ENCODE measurements around the gene NUDT1.

NUDT1 gene

GRCh38 chr7:2279896-2280295, 37.9 kb downstream of the NUDT1 start:
- H3K27me3 ChIP-seq (replicated peaks): no peaks in the 10 kb centered on the region
- in situ Hi-C loops (cut with HindIII; ENCODE audit: low pct_ligation_motif_present, low sequenced_read_pairs): no loop called here
- H3K4me3 ChIP-seq (ENCODE audit: low read depth, low read length): no peak overlapping the region
- H3K27ac ChIP-seq: no peak overlapping the region
- DNase-seq: no peak
- TF ChIP-seq, protein P1, sequence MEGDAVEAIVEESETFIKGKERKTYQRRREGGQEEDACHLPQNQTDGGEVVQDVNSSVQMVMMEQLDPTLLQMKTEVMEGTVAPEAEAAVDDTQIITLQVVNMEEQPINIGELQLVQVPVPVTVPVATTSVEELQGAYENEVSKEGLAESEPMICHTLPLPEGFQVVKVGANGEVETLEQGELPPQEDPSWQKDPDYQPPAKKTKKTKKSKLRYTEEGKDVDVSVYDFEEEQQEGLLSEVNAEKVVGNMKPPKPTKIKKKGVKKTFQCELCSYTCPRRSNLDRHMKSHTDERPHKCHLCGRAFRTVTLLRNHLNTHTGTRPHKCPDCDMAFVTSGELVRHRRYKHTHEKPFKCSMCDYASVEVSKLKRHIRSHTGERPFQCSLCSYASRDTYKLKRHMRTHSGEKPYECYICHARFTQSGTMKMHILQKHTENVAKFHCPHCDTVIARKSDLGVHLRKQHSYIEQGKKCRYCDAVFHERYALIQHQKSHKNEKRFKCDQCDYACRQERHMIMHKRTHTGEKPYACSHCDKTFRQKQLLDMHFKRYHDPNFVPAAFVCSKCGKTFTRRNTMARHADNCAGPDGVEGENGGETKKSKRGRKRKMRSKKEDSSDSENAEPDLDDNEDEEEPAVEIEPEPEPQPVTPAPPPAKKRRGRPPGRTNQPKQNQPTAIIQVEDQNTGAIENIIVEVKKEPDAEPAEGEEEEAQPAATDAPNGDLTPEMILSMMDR (IDR thresholded peaks at IDR 0.05; ENCODE audit: low read depth, low read length, missing control alignments): no peak
- H3K36me3 ChIP-seq (replicated peaks): peaks cover 9% of the 10 kb centered on the region

DNA sequence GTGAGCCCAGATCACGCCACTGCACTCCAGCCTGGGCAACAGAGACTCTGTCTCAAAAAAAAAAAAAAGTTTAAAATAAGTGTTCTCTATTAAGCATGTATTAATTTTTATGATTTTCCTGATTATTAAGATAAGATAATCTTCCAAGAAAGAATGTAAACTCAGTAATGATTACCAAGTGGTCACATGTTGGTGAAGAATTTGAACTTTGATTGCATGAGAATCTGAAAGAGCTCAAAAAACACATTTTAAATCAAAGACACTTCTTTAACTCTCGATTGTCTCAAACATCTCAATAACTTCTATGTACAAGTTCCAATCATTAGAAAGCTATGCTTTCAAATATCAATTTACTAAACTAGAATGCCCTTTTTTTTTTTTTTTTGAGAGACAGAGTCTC, 38.4 kb downstream of the NUDT1 start:
- TF ChIP-seq, protein P1 (IDR thresholded peaks at IDR 0.05; ENCODE audit: low read depth, low read length, missing control alignments): no peak
- Histone ChIP-seq H3K27me3 (replicated peaks) (no peaks in the 10 kb centered on the region), H3K4me3 (ENCODE audit: low read depth, low read length) (no peak overlapping the region), H3K36me3 (replicated peaks) (peaks cover 9% of the 10 kb centered on the region), H3K27ac (no peak overlapping the region)
- DNase-seq: no peak
- in situ Hi-C loops (cut with HindIII; ENCODE audit: low pct_ligation_motif_present, low sequenced_read_pairs): no loop called here

DNA sequence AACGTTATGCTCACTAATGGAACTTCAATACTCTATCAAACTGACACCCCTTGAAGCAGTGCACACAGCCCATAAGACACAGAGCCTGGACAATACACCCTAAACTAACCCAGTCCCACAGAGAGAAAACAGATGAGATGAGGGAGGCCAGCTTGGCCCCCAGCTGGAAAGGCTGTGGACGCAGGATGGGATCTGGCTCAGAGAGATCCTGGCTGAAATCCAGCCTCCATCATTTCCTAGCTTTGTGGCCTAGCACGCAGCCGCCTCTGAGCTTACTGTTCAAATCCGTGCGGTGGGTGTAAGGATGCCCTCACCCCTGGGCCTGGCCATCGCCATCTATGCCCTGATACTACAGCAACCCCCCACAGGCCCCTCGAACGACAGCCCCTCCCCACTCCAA, 39.5 kb downstream of the NUDT1 start:
- H3K4me3 ChIP-seq (ENCODE audit: low read depth, low read length): no peak overlapping the region
- no peaks in the 10 kb centered on the region for H3K27me3 ChIP-seq (replicated peaks)
- DNase-seq: no peak
- H3K36me3 ChIP-seq (replicated peaks): peaks cover 5% of the 10 kb centered on the region
- in situ Hi-C loops (cut with HindIII; ENCODE audit: low pct_ligation_motif_present, low sequenced_read_pairs): no loop called here
- TF ChIP-seq, protein P1 (IDR thresholded peaks at IDR 0.05; ENCODE audit: low read depth, low read length, missing control alignments): no peak
- no peak overlapping the region for H3K27ac ChIP-seq

GRCh38 chr7:2282185-2282751, 40.2 kb downstream of the NUDT1 start:
- no peak for DNase-seq

GRCh38 chr7:2283074-2283473, 41.0 kb downstream of the NUDT1 start:
- in situ Hi-C loops (cut with HindIII; ENCODE audit: low pct_ligation_motif_present, low sequenced_read_pairs): no loop called here
- no peak for DNase-seq
- Histone ChIP-seq H3K27ac (no peak overlapping the region), H3K4me3 (ENCODE audit: low read depth, low read length) (no peak overlapping the region), H3K36me3 (replicated peaks) (no peaks in the 10 kb centered on the region), H3K27me3 (replicated peaks) (no peaks in the 10 kb centered on the region)
- TF ChIP-seq, protein P1 (IDR thresholded peaks at IDR 0.05; ENCODE audit: low read depth, low read length, missing control alignments): no peak

More at GRCh38 chr7:2282185-2282751, 40.2 kb downstream of the NUDT1 start:
- peaks cover 2% of the 10 kb centered on the region for H3K36me3 ChIP-seq (replicated peaks)
- H3K27me3 ChIP-seq (replicated peaks): no peaks in the 10 kb centered on the region
- H3K4me3 ChIP-seq (ENCODE audit: low read depth, low read length): no peak overlapping the region
- TF ChIP-seq, protein P1 (IDR thresholded peaks at IDR 0.05; ENCODE audit: low read depth, low read length, missing control alignments): no peak
- in situ Hi-C loops (cut with HindIII; ENCODE audit: low pct_ligation_motif_present, low sequenced_read_pairs): no loop called here
- H3K27ac ChIP-seq: no peak overlapping the region

- H3K36me3 ChIP-seq (replicated peaks): peaks cover 4% of the 10 kb centered on the region
- H3K4me3 ChIP-seq (ENCODE audit: low read depth, low read length): no peak overlapping the region
- no peaks in the 10 kb centered on the region for H3K27me3 ChIP-seq (replicated peaks)
- H3K27ac ChIP-seq: no peak overlapping the region
- TF ChIP-seq, protein P1 (IDR thresholded peaks at IDR 0.05; ENCODE audit: low read depth, low read length, missing control alignments): no peak
- in situ Hi-C loops (cut with HindIII; ENCODE audit: low pct_ligation_motif_present, low sequenced_read_pairs): no loop called here
- no peak for DNase-seq
Measured at GRCh38 chr7:2287745-2288144, 45.7 kb downstream of the NUDT1 start.
